OCI-LY7 (cell line): ENCODE measurements around the gene SNRK. TPM values are rescaled to one million over a fixed set of nuclear protein-coding genes. Genes with fewer than 3 reads are reported as not detected.

Source experiments
- BruUV-seq: library from RNA; stranded (reverse); fragments of 400-500 nt; replicated peaks from 2 replicates; lab custom pipeline; 2021; lab: Mats Ljungman, UMichigan
- CTCF ChIA-PET: fragments of 300-600 bp; sonication (Branson Sonifier 250); formaldehyde crosslinking; loops from one replicate; lab custom pipeline; 2022; ENCODE audit warnings: antibody characterized with exemption; ENCODE audit not compliant: unreplicated experiment; lab: Charles Lee
- POLR2A ChIA-PET: fragments of 300-600 bp; sonication (Branson Sonifier 250); formaldehyde crosslinking; loops from one replicate; lab custom pipeline; 2022; ENCODE audit warnings: antibody characterized with exemption; lab: Charles Lee
- DNase-seq: peaks from one replicate; pipeline ENCODE4 v3.0.0-alpha.2; 2015; ENCODE audit warnings: low spot score
- H2AFZ ChIP-seq: fragments of 200-600 bp; sonication (generic), shearing (Covaris generic); 2 replicates; pipeline ENCODE4 v1.6.1; 2014; ENCODE audit warnings: mild to moderate bottlenecking, antibody characterized with exemption, low read length, moderate library complexity
- H3K27ac ChIP-seq: fragments of 200-600 bp; sonication (generic); 2 replicates; pipeline ENCODE4 v1.5.1; 2014; ENCODE audit warnings: mixed run types, low read depth, mild to moderate bottlenecking, moderate library complexity, low read length, inconsistent platforms; ENCODE audit not compliant: poor library complexity, severe bottlenecking
- H3K36me3 ChIP-seq: fragments of 200-600 bp; sonication (generic); 2 replicates; pipeline ENCODE4 v1.6.1; 2014; ENCODE audit warnings: mild to moderate bottlenecking, antibody characterized with exemption, low read length, moderate library complexity, mixed read lengths; ENCODE audit not compliant: insufficient read depth
- H3K4me1 ChIP-seq: fragments of 200-600 bp; sonication (generic); 2 replicates; pipeline ENCODE4 v1.5.1; 2014; ENCODE audit warnings: mild to moderate bottlenecking, low read length; ENCODE audit not compliant: insufficient read depth, poor library complexity, severe bottlenecking
- H3K4me2 ChIP-seq: fragments of 200-600 bp; sonication (generic); 2 replicates; pipeline ENCODE4 v1.6.1; 2014; ENCODE audit warnings: mild to moderate bottlenecking, low read length
- H3K4me3 ChIP-seq: fragments of 200-600 bp; sonication (generic); 2 replicates; pipeline ENCODE4 v1.5.1; 2014; ENCODE audit warnings: mild to moderate bottlenecking, low read depth, low read length; ENCODE audit not compliant: poor library complexity, severe bottlenecking
- H3K79me2 ChIP-seq: fragments of 200-600 bp; sonication (generic); 2 replicates; pipeline ENCODE4 v1.6.1; 2016; ENCODE audit warnings: low read depth, mild to moderate bottlenecking, low read length, moderate library complexity, mixed read lengths; ENCODE audit not compliant: insufficient read depth
- H3K9me2 ChIP-seq: fragments of 200-600 bp; sonication (generic); 2 replicates; pipeline ENCODE4 v1.6.1; 2016; ENCODE audit warnings: mild to moderate bottlenecking, low read length, mixed read lengths; ENCODE audit not compliant: insufficient read depth
- H3K9me3 ChIP-seq: fragments of 200-600 bp; sonication (generic); 2 replicates; pipeline ENCODE4 v1.6.1; 2014; ENCODE audit warnings: mild to moderate bottlenecking, mixed run types, low read length, mixed read lengths
- H4K20me1 ChIP-seq: fragments of 200-600 bp; sonication (generic); 2 replicates; pipeline ENCODE4 v1.6.1; 2014; ENCODE audit warnings: mild to moderate bottlenecking, antibody characterized with exemption, low read length, moderate library complexity, mixed read lengths; ENCODE audit not compliant: insufficient read depth
- CTCF ChIP-seq: fragments of 200-600 bp; sonication (generic); conservative IDR thresholded peaks from 2 replicates; pipeline ENCODE4 v1.5.1; 2014; ENCODE audit warnings: mild to moderate bottlenecking, antibody characterized with exemption, low read length, moderate library complexity, mixed read lengths
- EZH2phosphoT487 ChIP-seq: fragments of 200-600 bp; sonication (generic); IDR thresholded peaks from 2 replicates; pipeline ENCODE4 v1.6.1; 2018; ENCODE audit warnings: low read depth, borderline replicate concordance, mild to moderate bottlenecking, mixed run types, antibody characterized with exemption, low read length, moderate library complexity, mixed read lengths
- intact Hi-C: fragments of 100-400 bp; cut with micrococcal nuclease; formaldehyde crosslinking; loops from one replicate; pipeline ENCODE4 v1.10.0; 2022; ENCODE audit not compliant: unreplicated experiment
- total RNA-seq, 2 experiments: library from RNA; depleted of rRNA in 1 of 2; stranded (reverse); fragments of >200 nt in 1 of 2; shearing (Covaris generic) in 1 of 2; gene quantifications; 2 replicates each; pipeline ENCODE4 v1.2.3, GENCODE V29; 2014 to 2022

The SNRK gene
- total RNA-seq, 2 experiments from 2014 or later = 15.5 TPM

GRCh38 chr3:43255662-43256061, 30.7 kb upstream of the SNRK start:
- CTCF ChIA-PET = no interaction called here
- Histone ChIP-seq H3K4me1 (no peaks in the 10 kb centered on the region), H3K27ac (no peak overlapping the region), H2AFZ (no peak overlapping the region), H3K79me2 (no peaks in the 10 kb centered on the region), H3K4me3 (no peak overlapping the region), H3K36me3 (no peaks in the 10 kb centered on the region), H3K9me2 (no peaks in the 10 kb centered on the region), H3K4me2 (no peak overlapping the region), H4K20me1 (no peaks in the 10 kb centered on the region), H3K9me3 (no peaks in the 10 kb centered on the region)
- no peak for DNase-seq
- POLR2A ChIA-PET = interaction anchor here (1.1 to 1.3 kb wide), 2 partner anchors 18 to 22 kb away, joined by 3 read pairs; no protein-coding TSS in a partner anchor
- BruUV-seq = no TSS peak
- TF ChIP-seq CTCF (no peak), EZH2phosphoT487 (no peak)
- intact Hi-C loops = no loop called here

GRCh38 chr3:43256714-43257461, 29.5 kb upstream of the SNRK start:
- H3K9me2 ChIP-seq = no peaks in the 10 kb centered on the region
- H3K4me3 ChIP-seq = no peak overlapping the region
- H2AFZ ChIP-seq = no peak overlapping the region
- intact Hi-C loops = no loop called here
- no peaks in the 10 kb centered on the region for H4K20me1 ChIP-seq
- POLR2A ChIA-PET = interaction anchor here (0.6 kb wide), 1 partner anchor 33 kb away, joined by 6 read pairs; no protein-coding TSS in a partner anchor
- CTCF ChIA-PET = interaction anchor here (0.8 kb wide), 1 partner anchor 73 kb away, joined by 3 read pairs; no protein-coding TSS in a partner anchor
- TF ChIP-seq CTCF (no peak), EZH2phosphoT487 (no peak)
- H3K27ac ChIP-seq = no peak overlapping the region
- H3K4me1 ChIP-seq = no peaks in the 10 kb centered on the region
- no peak overlapping the region for H3K4me2 ChIP-seq
- no peaks in the 10 kb centered on the region for H3K79me2 ChIP-seq
- no peak for DNase-seq
- no peaks in the 10 kb centered on the region for H3K36me3 ChIP-seq
- no peaks in the 10 kb centered on the region for H3K9me3 ChIP-seq
- BruUV-seq = no TSS peak

- DNase-seq = no peak
- no peak overlapping the region for H3K4me3 ChIP-seq
- no peak overlapping the region for H2AFZ ChIP-seq
- intact Hi-C loops = no loop called here
- no peaks in the 10 kb centered on the region for H3K9me3 ChIP-seq
- H3K4me2 ChIP-seq = no peak overlapping the region
- ChIA-PET CTCF (no interaction called here), POLR2A (no interaction called here)
- no peaks in the 10 kb centered on the region for H3K36me3 ChIP-seq
- H3K27ac ChIP-seq = no peak overlapping the region
- H3K79me2 ChIP-seq = no peaks in the 10 kb centered on the region
- no peaks in the 10 kb centered on the region for H3K4me1 ChIP-seq
- BruUV-seq = no TSS peak
- H3K9me2 ChIP-seq = no peaks in the 10 kb centered on the region
- TF ChIP-seq EZH2phosphoT487 = no peak
- TF ChIP-seq CTCF = no peak
- H4K20me1 ChIP-seq = no peaks in the 10 kb centered on the region
These were observed 28.5 kb upstream of the SNRK start for GRCh38 chr3:43257850-43258249.
